H1 (cell line): ENCODE results near the gene RPTOR.

Experiments
- CHD2 ChIP-seq: IDR thresholded peaks from 2 replicates; pipeline ENCODE4 v1.6.1; 2012; ENCODE audit warnings: low read length, improper control_type of control experiment
- FOSL1 ChIP-seq: IDR thresholded peaks from 2 replicates; pipeline ENCODE4 v1.6.1; 2011; ENCODE audit warnings: mild to moderate bottlenecking, low read depth, low read length, moderate library complexity; ENCODE audit not compliant: insufficient read depth
- HDAC6 ChIP-seq: IDR thresholded peaks from one replicate; pipeline ENCODE4 v1.7.1; 2012; ENCODE audit warnings: low read depth, mild to moderate bottlenecking, inconsistent platforms, low read length, moderate library complexity
- JUN ChIP-seq: IDR thresholded peaks from 2 replicates; pipeline ENCODE4 v1.6.1; 2011; ENCODE audit warnings: low read depth, mild to moderate bottlenecking, improper control_type of control experiment, low read length
- JUND ChIP-seq: IDR thresholded peaks from 2 replicates; pipeline ENCODE4 v1.6.1; 2011; ENCODE audit warnings: mild to moderate bottlenecking, improper control_type of control experiment, low read length
- POLR2A ChIP-seq, 2 experiments: IDR thresholded peaks; 1 replicate in 1 of 2; 2 replicates in 1 of 2; pipeline ENCODE4 v1.6.1; 2011; ENCODE audit warnings: low read depth in 2 of 2, low read length in 2 of 2, mild to moderate bottlenecking in 2 of 2; ENCODE audit errors: control extremely low read depth in 1 of 2
- POLR2AphosphoS5 ChIP-seq: IDR thresholded peaks from 2 replicates; pipeline ENCODE4 v1.6.1; 2011; ENCODE audit warnings: low read depth, low read length
- SIX5 ChIP-seq: IDR thresholded peaks from 2 replicates; pipeline ENCODE4 v1.6.1; 2011; ENCODE audit warnings: mild to moderate bottlenecking, low read depth, low read length
- SUZ12 ChIP-seq: fragments of 200-600 bp; sonication (generic); IDR thresholded peaks from 2 replicates; pipeline ENCODE4 v1.6.1; 2012; ENCODE audit warnings: mild to moderate bottlenecking, inconsistent platforms, low read length, moderate library complexity, mixed read lengths
- TF ChIP-seq, protein P1 (sequence below), 3 experiments: IDR thresholded peaks; 1 replicate in 2 of 3; 2 replicates in 1 of 3; pipeline versions ENCODE4 v1.5.1 to v1.6.1; 2011; ENCODE audit warnings: low read length in 3 of 3, mild to moderate bottlenecking in 3 of 3, inconsistent platforms in 2 of 3, low read depth in 1 of 3, moderate library complexity in 1 of 3; ENCODE audit not compliant: insufficient read depth in 1 of 3; ENCODE audit errors: control extremely low read depth in 1 of 3
- TF ChIP-seq, protein P2 (sequence below): IDR thresholded peaks from 2 replicates; pipeline ENCODE4 v1.6.1; 2011; ENCODE audit warnings: low read length, improper control_type of control experiment

DNA sequence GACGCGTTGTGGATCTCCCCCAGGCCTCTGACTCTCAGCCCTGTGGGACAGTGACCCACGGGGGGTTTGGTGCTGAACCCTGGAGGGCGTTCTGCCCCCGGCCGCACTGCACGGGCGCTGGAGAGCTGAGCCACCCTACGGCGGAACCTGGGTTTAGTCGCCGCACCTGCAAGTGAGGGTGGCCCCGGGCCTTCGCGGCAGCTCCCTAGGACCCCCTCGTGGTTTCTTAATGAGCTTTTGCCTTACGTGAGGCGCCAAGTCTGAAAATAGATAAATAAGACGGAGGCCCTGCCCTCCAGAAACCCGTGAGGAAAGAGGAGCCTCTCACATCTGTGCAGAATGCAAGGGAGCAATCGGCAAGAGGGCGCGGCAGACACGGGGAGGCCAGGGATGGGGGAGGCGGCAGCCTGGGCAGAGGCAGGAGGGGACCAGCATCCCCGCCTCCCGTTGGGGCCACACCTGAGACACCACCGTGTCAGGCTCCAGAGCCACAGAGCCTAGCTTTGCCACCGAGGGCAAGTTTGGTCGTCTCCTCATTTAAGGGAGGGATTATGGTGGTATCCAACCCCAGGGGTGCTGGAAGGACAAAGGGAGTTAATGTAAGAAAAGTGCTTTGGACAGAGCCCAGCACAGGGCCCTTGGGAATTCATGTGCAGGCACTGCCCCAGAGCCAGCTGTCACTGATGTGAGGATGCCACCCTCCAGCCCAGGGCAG lies 293.8 kb downstream of the RPTOR start:
- TF ChIP-seq JUND (no peak), HDAC6 (no peak), POLR2AphosphoS5 (no peak), SUZ12 (no peak), JUN (no peak), POLR2A (IDR thresholded peaks at IDR 0.05; ENCODE audit: control extremely low read depth in 1 of 2, low read depth in 2 of 2, low read length in 2 of 2) (no peak), SIX5 (no peak), CHD2 (no peak), FOSL1 (no peak)
- TF ChIP-seq, protein P1, sequence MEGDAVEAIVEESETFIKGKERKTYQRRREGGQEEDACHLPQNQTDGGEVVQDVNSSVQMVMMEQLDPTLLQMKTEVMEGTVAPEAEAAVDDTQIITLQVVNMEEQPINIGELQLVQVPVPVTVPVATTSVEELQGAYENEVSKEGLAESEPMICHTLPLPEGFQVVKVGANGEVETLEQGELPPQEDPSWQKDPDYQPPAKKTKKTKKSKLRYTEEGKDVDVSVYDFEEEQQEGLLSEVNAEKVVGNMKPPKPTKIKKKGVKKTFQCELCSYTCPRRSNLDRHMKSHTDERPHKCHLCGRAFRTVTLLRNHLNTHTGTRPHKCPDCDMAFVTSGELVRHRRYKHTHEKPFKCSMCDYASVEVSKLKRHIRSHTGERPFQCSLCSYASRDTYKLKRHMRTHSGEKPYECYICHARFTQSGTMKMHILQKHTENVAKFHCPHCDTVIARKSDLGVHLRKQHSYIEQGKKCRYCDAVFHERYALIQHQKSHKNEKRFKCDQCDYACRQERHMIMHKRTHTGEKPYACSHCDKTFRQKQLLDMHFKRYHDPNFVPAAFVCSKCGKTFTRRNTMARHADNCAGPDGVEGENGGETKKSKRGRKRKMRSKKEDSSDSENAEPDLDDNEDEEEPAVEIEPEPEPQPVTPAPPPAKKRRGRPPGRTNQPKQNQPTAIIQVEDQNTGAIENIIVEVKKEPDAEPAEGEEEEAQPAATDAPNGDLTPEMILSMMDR (IDR thresholded peaks at IDR 0.05; ENCODE audit: control extremely low read depth in 1 of 3, insufficient read depth in 1 of 3, low read depth in 1 of 3, low read length in 3 of 3) = no peak
- TF ChIP-seq, protein P2, sequence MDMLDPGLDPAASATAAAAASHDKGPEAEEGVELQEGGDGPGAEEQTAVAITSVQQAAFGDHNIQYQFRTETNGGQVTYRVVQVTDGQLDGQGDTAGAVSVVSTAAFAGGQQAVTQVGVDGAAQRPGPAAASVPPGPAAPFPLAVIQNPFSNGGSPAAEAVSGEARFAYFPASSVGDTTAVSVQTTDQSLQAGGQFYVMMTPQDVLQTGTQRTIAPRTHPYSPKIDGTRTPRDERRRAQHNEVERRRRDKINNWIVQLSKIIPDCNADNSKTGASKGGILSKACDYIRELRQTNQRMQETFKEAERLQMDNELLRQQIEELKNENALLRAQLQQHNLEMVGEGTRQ = no peak
